Fibroblast of pulmonary artery (primary cell): ENCODE results near the gene HOXA13.

Experiments
- DNase-seq: peaks from one replicate; pipeline ENCODE4 v3.0.0-alpha.2; 2010; ENCODE audit warnings: low read depth
- H3K4me3 ChIP-seq: replicated peaks from 2 replicates; pipeline ENCODE4 v1.5.1; 2011; ENCODE audit warnings: low read depth, mild to moderate bottlenecking, control low read depth, low read length, moderate library complexity
- TF ChIP-seq, protein P1 (sequence below): IDR thresholded peaks from 2 replicates; pipeline ENCODE4 v1.5.1; 2011; ENCODE audit warnings: mild to moderate bottlenecking, control low read depth, low read length, inconsistent platforms; ENCODE audit errors: missing control alignments

Gene HOXA13

DNA sequence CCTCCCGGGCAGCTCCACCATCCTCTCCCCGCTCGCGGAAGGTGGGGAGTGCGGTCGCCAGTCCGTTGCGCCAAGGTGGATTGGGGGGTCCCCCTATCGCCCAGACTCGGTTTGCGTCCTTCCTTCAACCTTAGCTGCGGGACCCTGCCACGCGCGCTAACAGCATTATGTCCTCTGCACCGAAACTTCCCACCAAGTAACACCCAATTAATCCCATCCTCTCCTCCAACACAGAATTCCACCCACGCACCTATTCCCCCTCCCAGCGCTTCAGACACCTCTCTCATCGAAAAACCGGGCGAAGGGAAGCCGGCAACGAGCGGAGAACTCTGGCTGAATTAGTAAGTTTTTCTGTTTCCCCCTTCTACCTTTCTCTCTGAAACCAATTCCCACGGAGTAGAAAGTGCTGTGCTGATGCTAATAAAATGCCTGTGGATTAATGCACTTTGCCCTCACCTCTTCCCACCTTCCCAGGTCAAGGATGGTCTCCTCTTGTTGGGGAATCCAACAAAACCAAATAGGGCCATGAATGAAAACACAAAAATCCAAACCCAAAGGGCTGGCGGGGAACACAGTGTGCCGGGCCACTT is 48.5 kb downstream of the HOXA13 start:
- H3K4me3 ChIP-seq, result peak overlapping the region; percentile 38
- TF ChIP-seq, protein P1, sequence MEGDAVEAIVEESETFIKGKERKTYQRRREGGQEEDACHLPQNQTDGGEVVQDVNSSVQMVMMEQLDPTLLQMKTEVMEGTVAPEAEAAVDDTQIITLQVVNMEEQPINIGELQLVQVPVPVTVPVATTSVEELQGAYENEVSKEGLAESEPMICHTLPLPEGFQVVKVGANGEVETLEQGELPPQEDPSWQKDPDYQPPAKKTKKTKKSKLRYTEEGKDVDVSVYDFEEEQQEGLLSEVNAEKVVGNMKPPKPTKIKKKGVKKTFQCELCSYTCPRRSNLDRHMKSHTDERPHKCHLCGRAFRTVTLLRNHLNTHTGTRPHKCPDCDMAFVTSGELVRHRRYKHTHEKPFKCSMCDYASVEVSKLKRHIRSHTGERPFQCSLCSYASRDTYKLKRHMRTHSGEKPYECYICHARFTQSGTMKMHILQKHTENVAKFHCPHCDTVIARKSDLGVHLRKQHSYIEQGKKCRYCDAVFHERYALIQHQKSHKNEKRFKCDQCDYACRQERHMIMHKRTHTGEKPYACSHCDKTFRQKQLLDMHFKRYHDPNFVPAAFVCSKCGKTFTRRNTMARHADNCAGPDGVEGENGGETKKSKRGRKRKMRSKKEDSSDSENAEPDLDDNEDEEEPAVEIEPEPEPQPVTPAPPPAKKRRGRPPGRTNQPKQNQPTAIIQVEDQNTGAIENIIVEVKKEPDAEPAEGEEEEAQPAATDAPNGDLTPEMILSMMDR, result no peak
- DNase-seq, result no peak

DNA sequence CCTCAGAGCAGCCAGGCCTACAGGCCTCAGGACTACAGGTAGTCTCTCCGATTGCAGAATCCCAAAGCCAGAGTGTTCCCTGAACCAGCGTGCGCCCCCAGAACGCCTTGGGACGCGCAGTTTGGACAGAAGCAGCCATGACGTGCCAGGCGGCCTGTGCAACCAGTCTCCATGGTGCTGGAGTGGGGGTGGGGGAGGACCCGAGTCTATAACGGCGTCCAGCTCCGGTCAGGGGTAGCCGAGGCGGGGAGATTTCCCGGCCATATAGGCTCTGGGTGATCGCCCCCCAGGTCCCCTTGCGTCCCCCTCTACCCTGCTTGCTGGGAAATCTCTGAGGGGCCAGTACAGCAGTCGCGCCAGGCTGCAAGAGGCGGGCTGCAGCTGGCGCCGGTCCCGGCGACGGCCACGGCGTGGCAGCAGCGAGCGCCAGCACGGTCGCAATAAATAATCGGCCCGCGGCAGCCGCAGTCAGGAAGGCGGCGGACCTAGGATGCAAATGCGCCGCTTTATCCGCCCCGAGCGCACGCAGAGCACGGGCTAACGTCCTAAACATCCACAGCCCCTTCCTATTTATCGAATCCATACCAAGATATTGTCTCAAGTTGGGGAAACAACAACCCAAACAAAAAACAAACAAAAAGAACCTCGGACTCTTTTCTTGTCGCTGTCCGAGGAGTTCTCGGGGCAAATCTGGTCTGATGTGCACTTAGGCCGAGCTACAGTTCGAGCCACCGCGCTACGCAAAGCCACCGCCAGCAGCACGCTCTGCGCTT is 49.1 kb downstream of the HOXA13 start:
- peak; percentile 66 for DNase-seq
- H3K4me3 ChIP-seq, result peak overlapping the region; percentile 38

DNA sequence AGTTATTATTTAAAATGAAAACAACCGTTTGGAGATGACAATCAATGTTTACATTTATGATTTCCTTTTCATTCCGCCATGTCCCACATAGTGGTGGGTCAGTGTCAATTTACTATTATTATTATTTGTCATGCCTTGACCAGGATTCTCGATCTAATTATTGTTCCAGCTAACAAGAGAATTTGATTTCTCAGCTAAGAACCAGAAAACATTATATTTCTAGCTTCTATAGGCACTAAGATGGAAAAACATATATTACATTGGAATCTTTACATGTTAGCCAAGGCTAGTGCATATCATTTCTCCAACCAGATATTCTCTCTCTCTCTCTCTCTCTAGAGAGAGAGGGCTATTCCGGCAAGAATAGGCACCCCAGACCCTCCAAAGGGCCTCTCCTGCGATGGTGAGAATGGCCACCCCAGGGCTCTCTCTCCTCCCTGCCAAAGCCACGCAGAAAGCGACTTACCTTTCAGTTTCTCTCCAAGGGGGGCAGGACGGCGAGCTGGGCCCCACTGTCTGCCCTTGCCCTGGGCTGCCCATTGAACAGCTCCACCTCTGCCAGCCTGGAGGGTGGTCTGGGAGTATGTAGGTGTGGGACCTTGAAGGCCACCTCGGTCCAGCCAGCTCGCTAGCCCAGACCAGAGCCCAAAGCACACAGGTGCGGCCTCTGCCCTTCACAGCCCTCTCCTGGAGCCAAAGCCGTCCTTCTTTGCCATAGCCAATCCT is 49.9 kb downstream of the HOXA13 start:
- H3K4me3 ChIP-seq, result no peak overlapping the region
- TF ChIP-seq, protein P1, result no peak
- no peak for DNase-seq

More for the DNA sequence above, 49.1 kb downstream of the HOXA13 start:
- TF ChIP-seq, protein P1, result peak; percentile 51

DNA sequence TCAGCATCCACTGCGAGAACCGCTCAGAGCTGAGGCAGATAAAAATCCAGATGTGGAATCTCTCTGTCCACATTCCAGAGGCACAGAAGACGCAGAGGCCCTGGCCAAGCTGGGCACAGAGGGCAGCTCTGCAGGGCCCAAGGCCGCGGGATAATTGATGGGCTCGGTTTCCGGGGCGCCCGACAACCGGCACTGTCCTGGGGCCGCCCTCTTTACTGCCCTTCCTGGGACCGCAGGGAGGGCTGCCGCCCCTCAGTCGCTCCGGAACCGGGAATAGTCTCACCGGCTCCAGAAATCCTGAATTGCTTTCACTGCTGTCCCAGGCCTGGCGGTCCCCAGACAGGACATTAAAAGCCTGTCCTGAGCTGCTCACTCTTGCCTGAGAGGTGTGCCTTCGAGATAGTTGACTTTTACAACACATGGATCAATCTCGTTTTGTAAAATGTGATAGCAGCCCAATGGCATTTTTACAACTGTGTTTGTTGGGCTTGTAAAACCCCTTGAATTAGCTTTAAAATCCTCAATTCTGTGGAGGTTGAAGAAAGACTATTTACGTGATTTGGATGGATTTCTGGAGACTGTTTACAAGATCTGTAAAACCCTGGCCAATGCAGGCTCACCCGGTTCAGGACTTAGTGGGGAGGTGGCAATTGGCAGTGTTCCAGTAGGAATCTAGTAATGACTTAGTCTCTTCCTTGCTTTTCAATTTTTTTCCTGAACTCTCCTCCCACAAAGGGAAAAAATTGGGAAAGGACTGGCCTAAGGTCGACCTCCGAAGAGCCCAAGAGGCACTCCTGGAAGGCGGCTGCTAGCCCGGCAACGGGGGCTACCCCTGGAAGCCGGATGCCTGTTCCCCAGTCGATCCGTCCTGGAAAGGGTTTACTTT is 50.9 kb downstream of the HOXA13 start:
- no peak overlapping the region for H3K4me3 ChIP-seq
- TF ChIP-seq, protein P1, result no peak
- DNase-seq, result no peak

DNA sequence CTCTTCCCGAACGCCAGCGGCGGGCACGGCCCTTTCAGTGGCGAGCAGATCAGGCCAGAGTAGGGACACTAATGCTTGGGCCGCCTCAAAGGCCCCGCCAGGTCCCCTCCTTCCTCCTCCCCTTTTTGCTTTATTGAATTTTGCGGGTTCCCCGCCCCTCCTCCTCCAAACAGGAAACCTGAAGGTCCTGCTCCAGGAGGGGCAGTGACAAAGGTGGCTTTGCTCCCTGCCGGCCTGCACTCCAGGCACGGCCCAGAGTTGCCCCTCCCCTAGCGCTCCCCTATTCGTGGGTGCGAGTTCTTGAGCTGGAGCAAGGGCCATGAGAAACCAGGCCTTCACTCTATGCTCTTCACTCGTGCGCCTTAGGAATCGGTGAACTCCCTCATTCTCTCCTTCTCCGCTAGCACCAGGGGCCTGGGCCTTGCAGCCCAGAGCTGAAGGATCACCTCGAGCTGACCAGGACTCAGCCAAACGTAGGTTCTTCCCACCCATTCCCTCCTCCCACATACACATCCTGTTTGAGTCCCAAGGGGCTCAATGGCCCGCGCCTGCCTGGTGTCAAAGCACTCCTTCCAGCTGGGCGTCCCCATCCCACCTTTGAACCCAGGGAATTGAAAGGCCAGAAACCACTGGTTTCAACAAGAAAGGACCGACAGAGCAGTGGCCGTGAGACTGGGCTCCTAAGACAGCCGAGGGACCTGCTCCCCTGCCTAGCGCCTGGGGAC is 51.7 kb downstream of the HOXA13 start:
- H3K4me3 ChIP-seq, result no peak overlapping the region
- no peak for DNase-seq
- TF ChIP-seq, protein P1, result no peak
